ENCODE data around the gene PRTN3.

Gene PRTN3

DNA sequence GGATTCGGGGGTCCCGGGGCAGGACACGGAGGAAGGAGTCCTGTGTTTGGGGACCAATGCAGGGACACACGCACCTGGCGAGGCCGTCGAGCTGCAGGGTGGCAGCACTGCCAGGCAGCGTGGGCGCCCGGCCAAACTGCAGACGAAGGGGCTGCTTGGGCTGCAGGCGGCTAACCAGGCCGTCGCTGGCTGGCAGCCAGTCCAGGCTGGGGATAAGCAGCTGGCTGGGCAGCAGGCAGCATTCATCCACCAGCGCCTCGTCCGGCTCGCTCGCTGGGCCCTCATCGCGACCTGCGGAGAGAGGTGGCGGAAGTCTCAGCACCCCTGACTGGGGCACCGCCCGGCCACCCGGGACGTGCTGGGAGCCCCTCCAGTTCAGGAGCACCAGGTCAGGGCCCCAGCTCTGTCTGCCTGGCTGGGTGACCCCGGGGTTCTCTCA, 30.2 kb downstream of the PRTN3 start:
- H3K4me3 ChIP-seq (replicated peaks in 1 of 2; ENCODE audit: low read depth in 2 of 2, low read length in 2 of 2) = no peak overlapping the region
- TF ChIP-seq, protein P1, sequence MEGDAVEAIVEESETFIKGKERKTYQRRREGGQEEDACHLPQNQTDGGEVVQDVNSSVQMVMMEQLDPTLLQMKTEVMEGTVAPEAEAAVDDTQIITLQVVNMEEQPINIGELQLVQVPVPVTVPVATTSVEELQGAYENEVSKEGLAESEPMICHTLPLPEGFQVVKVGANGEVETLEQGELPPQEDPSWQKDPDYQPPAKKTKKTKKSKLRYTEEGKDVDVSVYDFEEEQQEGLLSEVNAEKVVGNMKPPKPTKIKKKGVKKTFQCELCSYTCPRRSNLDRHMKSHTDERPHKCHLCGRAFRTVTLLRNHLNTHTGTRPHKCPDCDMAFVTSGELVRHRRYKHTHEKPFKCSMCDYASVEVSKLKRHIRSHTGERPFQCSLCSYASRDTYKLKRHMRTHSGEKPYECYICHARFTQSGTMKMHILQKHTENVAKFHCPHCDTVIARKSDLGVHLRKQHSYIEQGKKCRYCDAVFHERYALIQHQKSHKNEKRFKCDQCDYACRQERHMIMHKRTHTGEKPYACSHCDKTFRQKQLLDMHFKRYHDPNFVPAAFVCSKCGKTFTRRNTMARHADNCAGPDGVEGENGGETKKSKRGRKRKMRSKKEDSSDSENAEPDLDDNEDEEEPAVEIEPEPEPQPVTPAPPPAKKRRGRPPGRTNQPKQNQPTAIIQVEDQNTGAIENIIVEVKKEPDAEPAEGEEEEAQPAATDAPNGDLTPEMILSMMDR (IDR thresholded peaks at IDR 0.05; ENCODE audit: low read depth, low read length) = no peak
- DNase-seq (ENCODE audit: low read depth in 2 of 2) = no peak

DNA sequence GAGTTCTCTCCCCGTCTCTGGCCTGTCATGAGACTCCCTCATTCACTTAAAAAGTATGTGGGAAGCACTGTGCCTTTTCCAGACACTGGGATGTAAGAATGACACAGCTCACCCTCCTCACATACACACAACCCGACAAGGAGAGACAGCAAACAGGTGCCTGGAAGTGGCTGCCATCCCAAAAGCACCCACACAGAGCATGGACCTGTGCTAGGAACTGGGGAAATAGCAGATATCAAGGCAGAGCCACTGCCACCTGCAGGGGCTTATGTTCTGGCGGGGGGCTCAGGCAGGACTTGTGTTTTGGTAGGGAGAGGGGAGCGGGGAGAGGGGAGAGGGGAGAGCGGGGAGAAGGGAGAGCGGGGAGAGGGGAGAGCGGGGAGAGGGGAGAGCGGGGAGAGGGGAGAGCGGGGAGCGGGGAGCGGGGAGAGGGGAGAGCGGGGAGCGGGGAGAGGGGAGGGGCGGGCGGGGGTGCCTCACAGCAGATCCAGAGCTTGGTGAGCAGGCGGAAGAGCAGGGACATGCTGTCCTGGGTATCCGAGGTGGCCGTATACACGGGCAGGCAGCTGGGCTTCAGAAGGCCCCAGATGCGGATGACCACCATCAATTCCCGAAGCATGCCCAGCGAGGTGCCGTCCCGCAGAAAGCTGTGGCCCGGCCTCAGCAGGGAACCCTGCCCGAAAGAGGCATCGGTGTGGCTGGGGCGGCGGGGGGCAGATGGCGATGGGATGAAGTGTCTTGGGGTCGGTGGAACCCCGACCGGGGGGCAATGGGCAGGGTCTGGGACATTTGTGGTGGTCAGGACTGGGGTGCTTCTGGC, 30.9 kb downstream of the PRTN3 start:
- TF ChIP-seq, protein P1 (IDR thresholded peaks at IDR 0.05; ENCODE audit: low read depth, low read length) = no peak
- DNase-seq (ENCODE audit: low read depth in 2 of 2) = no peak
- no peak overlapping the region for H3K4me3 ChIP-seq (replicated peaks in 1 of 2; ENCODE audit: low read depth in 2 of 2, low read length in 2 of 2)

DNA sequence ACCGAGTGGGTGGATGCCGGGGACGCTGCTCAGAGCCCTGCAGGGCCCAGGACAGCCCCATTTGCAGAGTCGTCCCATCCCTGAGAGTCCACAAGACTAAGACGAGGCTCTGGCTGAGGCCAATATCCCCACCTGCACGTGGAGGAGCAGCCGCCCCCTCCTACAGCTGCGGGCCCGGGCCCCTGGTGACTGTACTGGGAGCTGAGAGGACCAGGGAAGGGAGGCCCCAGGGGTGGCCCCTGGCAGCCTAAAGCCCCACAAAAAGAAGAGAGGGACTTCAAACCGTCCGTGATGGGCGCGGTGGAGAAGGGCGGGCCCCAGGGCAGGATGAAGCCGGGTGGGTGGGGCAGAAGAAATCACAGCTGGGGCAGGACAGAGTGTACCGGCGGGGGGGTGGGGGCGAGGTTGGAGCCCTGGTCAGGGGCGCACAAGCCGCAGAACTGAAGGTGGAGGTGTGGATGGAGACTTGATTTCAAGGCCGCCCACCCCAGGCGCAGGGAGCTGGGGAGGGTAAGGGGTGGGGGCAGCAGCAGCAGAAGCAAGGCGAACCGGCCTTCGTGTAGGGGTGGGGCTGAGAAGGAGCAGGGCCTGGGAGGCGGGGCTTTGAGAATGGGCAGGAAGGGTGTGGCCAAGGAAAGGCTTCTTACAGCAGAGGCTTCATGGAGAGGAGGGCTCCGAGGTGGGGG, 31.6 kb downstream of the PRTN3 start:
- TF ChIP-seq, protein P1 (IDR thresholded peaks at IDR 0.05; ENCODE audit: low read depth, low read length) = no peak
- no peak overlapping the region for H3K4me3 ChIP-seq (replicated peaks in 1 of 2; ENCODE audit: low read depth in 2 of 2, low read length in 2 of 2)
- peak; percentile 47 to 56 for DNase-seq (ENCODE audit: low read depth in 2 of 2)

DNA sequence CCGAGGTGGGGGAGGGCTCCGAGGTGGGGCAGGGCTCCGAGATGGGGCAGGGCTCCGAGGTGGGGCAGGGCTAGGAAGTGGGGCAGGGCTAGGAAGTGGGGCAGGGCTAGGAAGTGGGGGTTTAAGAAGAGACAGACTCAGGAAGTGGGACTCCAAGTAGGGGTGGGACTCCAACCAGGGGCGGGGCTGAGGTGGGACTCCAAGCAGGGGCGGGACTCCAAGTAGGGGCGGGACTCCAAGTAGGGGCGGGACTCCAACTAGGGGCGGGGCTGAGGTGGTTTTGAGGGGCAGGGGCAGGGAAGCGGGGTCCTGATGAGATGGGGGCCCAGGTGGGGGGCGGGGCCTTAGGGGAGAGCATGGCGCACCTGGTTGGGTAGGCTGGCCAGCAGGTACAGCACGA, 32.3 kb downstream of the PRTN3 start:
- TF ChIP-seq, protein P1 (IDR thresholded peaks at IDR 0.05; ENCODE audit: low read depth, low read length) = no peak
- DNase-seq (ENCODE audit: low read depth in 2 of 2) = peak; percentile 37 to 38
- no peak overlapping the region for H3K4me3 ChIP-seq (replicated peaks in 1 of 2; ENCODE audit: low read depth in 2 of 2, low read length in 2 of 2)

DNA sequence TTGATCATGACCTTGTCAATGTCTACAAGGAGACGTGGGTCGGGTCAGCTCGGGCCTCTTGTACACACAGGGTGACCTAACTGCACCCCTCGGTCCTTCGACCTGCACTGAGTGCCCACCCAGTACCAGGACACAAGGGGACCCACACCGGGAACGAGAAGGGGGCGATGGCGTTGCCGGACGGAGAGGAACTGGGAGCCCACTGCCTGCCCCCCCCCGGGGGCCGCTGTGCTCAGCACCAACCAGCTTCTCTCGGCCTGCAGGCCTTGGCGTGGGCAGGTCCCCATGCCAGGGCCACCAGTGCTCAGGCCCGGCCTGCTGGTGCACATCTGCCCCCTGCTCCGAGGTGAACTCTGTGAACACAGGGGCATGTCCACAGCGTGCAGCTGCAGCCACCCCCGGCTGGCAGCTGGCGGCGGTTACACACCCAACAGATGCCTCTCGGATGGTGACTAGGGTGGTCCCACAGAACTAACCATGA, 32.8 kb downstream of the PRTN3 start:
- DNase-seq (ENCODE audit: low read depth in 2 of 2) = no peak
- H3K4me3 ChIP-seq (replicated peaks in 1 of 2; ENCODE audit: low read depth in 2 of 2, low read length in 2 of 2) = no peak overlapping the region
- TF ChIP-seq, protein P1 (IDR thresholded peaks at IDR 0.05; ENCODE audit: low read depth, low read length) = no peak

DNA sequence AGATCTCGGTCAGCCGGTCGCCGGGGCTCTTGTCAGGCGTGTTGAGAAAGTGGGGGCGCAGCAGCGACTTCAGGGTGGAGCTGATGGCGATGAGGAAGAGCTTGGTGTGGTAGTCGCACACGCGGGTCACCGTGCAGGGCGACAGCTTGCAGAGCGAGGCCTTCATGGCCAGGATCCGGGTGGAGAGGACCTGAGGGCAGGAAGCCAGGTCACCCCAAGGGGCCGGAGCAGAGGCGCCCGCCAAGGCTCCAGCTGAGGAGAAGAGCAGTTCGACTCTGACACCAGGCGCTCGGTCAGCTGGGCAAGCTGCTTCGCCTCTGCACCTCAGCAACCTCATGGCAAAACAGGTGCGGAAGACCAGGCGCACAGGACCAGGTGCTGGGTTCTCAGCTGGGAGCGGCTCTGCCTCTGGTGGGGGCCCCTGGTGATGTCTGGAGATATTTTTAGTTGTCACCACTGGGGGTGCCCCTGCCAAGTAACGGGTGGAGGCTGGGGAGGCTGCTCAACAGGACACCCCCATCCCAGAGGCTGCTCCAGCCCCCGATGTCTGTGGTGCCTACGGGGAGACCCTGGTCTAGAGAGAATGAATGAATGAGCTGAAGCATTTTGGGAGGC, 34.6 kb downstream of the PRTN3 start:
- no peak overlapping the region for H3K4me3 ChIP-seq (replicated peaks in 1 of 2; ENCODE audit: low read depth in 2 of 2, low read length in 2 of 2)
- TF ChIP-seq, protein P1 (IDR thresholded peaks at IDR 0.05; ENCODE audit: low read depth, low read length) = no peak
- DNase-seq (ENCODE audit: low read depth in 2 of 2) = no peak

Measured in cardiac fibroblast (primary cell).